Measurements from ENCODE around the gene DHX8.

DNA sequence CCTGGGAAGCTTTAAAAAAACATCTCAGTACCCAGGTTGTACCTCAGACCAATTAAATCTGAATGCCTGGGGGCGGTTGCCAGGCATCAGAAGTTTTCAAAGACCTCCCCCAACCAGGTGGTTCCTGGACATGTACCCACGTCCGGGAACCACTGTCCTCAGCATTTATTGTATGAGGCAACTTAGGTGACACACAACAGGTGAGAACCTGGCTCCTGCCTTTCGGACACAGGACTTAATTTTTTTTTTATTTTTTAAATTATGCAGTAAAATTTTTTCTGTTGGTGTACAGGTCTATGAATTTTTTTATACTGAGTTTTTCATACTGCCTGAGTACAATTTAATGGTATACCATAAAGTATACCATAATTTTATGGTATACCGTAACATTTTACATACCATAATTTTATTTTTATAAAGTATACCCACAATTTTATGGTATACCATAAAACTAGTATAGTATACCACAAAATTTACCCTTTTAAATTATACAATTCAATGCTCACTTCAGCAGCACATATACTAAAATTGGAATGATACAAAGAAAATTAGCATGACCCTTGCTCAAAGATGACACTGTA is 38.7 kb upstream of the DHX8 start:
- TF ChIP-seq, protein P1, sequence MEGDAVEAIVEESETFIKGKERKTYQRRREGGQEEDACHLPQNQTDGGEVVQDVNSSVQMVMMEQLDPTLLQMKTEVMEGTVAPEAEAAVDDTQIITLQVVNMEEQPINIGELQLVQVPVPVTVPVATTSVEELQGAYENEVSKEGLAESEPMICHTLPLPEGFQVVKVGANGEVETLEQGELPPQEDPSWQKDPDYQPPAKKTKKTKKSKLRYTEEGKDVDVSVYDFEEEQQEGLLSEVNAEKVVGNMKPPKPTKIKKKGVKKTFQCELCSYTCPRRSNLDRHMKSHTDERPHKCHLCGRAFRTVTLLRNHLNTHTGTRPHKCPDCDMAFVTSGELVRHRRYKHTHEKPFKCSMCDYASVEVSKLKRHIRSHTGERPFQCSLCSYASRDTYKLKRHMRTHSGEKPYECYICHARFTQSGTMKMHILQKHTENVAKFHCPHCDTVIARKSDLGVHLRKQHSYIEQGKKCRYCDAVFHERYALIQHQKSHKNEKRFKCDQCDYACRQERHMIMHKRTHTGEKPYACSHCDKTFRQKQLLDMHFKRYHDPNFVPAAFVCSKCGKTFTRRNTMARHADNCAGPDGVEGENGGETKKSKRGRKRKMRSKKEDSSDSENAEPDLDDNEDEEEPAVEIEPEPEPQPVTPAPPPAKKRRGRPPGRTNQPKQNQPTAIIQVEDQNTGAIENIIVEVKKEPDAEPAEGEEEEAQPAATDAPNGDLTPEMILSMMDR (conservative IDR thresholded peaks at IDR 0.05), result no peak
- no peak for TF ChIP-seq ZFX (IDR thresholded peaks at IDR 0.05)

Measured in C4-2B (cell line).